Choroid plexus epithelial cell (primary cell): Measurements from ENCODE around the gene MANBA.

ENCODE experiments used
- DNase-seq: peaks from one replicate; pipeline ENCODE4 v3.0.0-alpha.2; 2010; ENCODE audit warnings: low read depth
- H3K4me3 ChIP-seq: 2 replicates; pipeline ENCODE4 v1.5.1; 2011; ENCODE audit warnings: low read depth, mild to moderate bottlenecking, control low read depth, low read length, moderate library complexity
- CTCF ChIP-seq: conservative IDR thresholded peaks from 2 replicates; pipeline ENCODE4 v1.5.1; 2011; ENCODE audit warnings: low read depth, mild to moderate bottlenecking, control low read depth, inconsistent platforms, low read length, moderate library complexity

The MANBA gene

DNA sequence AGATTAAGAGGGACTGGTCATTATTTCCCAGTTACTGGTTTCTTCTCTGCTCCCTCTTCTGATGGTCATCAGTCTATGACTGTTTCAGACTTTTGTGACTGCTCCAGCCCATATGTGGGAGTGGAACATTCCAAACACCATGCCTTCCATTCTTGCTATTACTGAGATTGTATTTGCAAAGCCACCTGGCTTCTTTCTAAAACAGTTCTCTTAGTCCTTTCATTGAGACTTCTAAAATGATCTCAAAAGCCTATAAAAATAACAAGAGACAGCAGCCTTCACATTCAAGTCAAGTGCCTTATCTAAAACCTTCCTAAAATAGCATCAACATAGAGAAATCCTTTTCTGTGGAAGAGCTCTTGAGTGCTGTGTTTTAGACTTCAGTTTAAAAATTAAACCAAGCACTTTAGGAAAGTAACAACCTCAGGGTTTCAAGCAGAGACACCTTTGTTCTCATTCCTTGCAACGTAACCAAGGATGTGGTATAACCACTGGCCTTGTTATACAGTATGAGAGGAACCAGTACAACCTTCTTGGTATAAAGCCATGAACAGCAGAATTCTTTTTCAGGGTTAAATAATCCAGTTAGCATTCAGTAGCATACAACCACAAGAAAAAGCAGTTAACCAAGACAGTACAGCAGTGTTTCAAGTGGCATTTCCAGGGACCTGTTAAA lies 162.5 kb downstream of the MANBA start:
- no peak for TF ChIP-seq CTCF
- H3K4me3 ChIP-seq: no peak overlapping the region
- peak; percentile 32 for DNase-seq

- no peak for DNase-seq
- H3K4me3 ChIP-seq: no peak overlapping the region
- no peak for TF ChIP-seq CTCF
These were observed 164.2 kb downstream of the MANBA start for GRCh38 chr4:102596532-102596931.

DNA sequence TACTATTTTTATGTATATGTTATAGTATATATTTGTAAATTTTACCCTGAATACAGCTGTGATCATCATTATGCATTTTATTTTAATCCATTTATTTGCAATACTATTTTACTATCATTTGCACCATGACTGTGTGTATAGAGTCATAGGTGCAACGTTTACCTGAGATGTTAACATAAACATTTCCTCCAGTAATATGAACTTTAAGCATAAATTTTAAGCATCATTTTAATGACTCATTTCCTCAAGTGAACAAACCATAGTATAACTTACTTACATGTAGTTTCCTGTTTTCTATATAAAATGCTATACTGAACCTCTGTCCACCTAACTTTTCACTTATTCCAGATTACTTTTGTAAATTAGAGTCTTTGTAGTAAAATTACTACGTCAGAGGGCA lies 166.8 kb downstream of the MANBA start:
- no peak for TF ChIP-seq CTCF
- no peak overlapping the region for H3K4me3 ChIP-seq
- DNase-seq: no peak

GRCh38 chr4:102593147-102593546 lies 167.6 kb downstream of the MANBA start:
- TF ChIP-seq CTCF: no peak
- no peak for DNase-seq
- no peak overlapping the region for H3K4me3 ChIP-seq

- H3K4me3 ChIP-seq: no peak overlapping the region
- no peak for DNase-seq
- TF ChIP-seq CTCF: no peak
These were observed 168.5 kb downstream of the MANBA start for GRCh38 chr4:102592256-102592655.

DNA sequence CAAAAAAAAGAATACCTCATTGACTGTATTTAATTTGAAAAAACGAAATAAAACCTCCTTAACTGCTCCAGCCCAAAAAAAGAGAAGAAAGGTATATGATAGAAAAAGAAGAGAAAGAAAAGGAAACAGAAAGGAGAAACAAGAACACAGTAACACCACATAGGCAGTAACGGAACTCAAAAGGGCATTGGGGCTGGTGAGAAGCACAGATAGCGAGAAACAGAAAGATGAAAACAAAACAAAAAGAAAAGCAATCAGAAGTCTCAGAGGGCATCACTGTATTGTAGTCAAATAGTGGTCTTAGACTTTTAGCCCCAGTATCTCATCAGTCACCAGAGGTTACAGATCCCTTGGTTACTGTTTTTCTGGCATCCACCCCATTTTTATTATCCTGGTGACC lies 171.0 kb downstream of the MANBA start:
- TF ChIP-seq CTCF: no peak
- H3K4me3 ChIP-seq: no peak overlapping the region
- no peak for DNase-seq

GRCh38 chr4:102586644-102587021 lies 174.1 kb downstream of the MANBA start:
- no peak overlapping the region for H3K4me3 ChIP-seq
- no peak for DNase-seq
- no peak for TF ChIP-seq CTCF
